GM12801 (cell line): ENCODE measurements around the gene MAGI1.

Experiments
- CTCF ChIP-seq: IDR thresholded peaks from one replicate; pipeline ENCODE4 v1.5.1; 2011; ENCODE audit warnings: control low read depth; ENCODE audit not compliant: insufficient read length; ENCODE audit errors: extremely low read depth

Gene MAGI1

GRCh38 chr3:65811086-65811761 is 227.5 kb downstream of the MAGI1 start:
- TF ChIP-seq CTCF, result no peak

GRCh38 chr3:65810302-65810701 is 228.4 kb downstream of the MAGI1 start:
- no peak for TF ChIP-seq CTCF

GRCh38 chr3:65809641-65810150 is 229.0 kb downstream of the MAGI1 start:
- TF ChIP-seq CTCF, result no peak

GRCh38 chr3:65808824-65809223 is 229.9 kb downstream of the MAGI1 start:
- TF ChIP-seq CTCF, result no peak

GRCh38 chr3:65808407-65808806 is 230.3 kb downstream of the MAGI1 start:
- no peak for TF ChIP-seq CTCF

- TF ChIP-seq CTCF, result no peak
Observed at GRCh38 chr3:65807225-65807624, 231.5 kb downstream of the MAGI1 start.

- TF ChIP-seq CTCF, result no peak
Observed at GRCh38 chr3:65806600-65806999, 232.1 kb downstream of the MAGI1 start.
